ENCODE data around the gene CEP57. TPM values are rescaled to one million over a fixed set of nuclear protein-coding genes. Genes with fewer than 3 reads are reported as not detected.

CEP57 gene
- total RNA-seq, 1 experiment from 2014 or later: 73.7 TPM

DNA sequence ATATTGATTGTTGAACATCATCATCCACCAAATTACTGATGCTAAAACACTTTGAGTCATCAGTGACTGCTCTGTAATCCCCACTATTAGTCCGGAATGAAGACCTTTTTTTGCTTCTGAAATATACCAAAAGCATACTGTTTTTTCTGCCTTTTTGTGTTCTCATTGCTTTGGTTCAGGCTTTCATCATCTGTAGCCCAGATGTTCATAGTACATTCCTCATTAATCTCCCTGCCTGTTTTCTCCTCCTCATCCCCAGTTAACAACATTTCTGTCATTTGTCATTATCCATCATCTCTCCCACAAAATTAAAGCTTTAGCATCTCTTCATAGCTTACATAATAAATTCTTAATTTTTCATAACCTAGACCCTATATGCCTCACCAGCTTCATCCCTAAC, 9.2 kb downstream of the CEP57 start:
- Mint-ChIP-seq H3K36me3 (ENCODE audit: insufficient read depth, unreplicated experiment) (peaks cover 46% of the 10 kb centered on the region), H3K4me3 (ENCODE audit: unreplicated experiment) (no peak overlapping the region), H3K27ac (ENCODE audit: low read depth, unreplicated experiment) (no peak overlapping the region), H3K27me3 (ENCODE audit: insufficient read depth, unreplicated experiment) (no peaks in the 10 kb centered on the region), H3K9me3 (ENCODE audit: unreplicated experiment) (no peaks in the 10 kb centered on the region), H3K4me1 (ENCODE audit: insufficient read depth, unreplicated experiment) (peaks cover 9% of the 10 kb centered on the region)
- no TSS peak for BruUV-seq (replicated peaks)
- DNase-seq (ENCODE audit: unreplicated experiment): no peak
- CTCF ChIA-PET: interaction anchor here (0.6 to 1.4 kb wide), 5 partner anchors 8 to 213 kb away, joined by 3 to 4 read pairs (median 3); no protein-coding TSS in a partner anchor
- POLR2A ChIA-PET: interaction anchor here (3.9 kb wide), 1 partner anchor 9 kb away, joined by 21 read pairs; the partner anchor contains the start of genes CEP57 and FAM76B
- intact Hi-C loops (cut with micrococcal nuclease): no loop called here
- TF ChIP-seq, protein P1, sequence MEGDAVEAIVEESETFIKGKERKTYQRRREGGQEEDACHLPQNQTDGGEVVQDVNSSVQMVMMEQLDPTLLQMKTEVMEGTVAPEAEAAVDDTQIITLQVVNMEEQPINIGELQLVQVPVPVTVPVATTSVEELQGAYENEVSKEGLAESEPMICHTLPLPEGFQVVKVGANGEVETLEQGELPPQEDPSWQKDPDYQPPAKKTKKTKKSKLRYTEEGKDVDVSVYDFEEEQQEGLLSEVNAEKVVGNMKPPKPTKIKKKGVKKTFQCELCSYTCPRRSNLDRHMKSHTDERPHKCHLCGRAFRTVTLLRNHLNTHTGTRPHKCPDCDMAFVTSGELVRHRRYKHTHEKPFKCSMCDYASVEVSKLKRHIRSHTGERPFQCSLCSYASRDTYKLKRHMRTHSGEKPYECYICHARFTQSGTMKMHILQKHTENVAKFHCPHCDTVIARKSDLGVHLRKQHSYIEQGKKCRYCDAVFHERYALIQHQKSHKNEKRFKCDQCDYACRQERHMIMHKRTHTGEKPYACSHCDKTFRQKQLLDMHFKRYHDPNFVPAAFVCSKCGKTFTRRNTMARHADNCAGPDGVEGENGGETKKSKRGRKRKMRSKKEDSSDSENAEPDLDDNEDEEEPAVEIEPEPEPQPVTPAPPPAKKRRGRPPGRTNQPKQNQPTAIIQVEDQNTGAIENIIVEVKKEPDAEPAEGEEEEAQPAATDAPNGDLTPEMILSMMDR (IDR thresholded peaks at IDR 0.05; ENCODE audit: unreplicated experiment): no peak

DNA sequence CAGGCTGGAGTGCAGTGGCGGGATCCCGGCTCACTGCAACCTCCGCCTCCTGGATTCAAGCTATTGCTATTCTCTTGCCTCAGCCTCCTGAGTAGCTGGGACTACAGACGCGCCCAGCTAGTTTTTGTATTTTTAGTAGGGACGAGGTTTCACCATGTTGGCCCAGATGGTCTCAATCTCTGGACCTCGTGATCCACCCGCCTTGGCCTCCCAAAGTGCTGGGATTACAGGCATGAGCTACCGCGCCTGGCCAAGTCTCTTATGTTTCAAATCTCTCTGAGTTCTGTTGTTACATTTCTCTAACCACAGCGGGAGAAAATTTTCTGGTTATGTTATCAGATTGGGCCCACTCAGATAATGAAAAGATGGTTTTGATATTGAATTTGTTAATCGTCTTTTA, 10.1 kb downstream of the CEP57 start:
- Mint-ChIP-seq H3K27ac (ENCODE audit: low read depth, unreplicated experiment) (no peak overlapping the region), H3K9me3 (ENCODE audit: unreplicated experiment) (no peaks in the 10 kb centered on the region), H3K36me3 (ENCODE audit: insufficient read depth, unreplicated experiment) (peaks cover 50% of the 10 kb centered on the region), H3K4me3 (ENCODE audit: unreplicated experiment) (no peak overlapping the region), H3K27me3 (ENCODE audit: insufficient read depth, unreplicated experiment) (no peaks in the 10 kb centered on the region), H3K4me1 (ENCODE audit: insufficient read depth, unreplicated experiment) (peaks cover 9% of the 10 kb centered on the region)
- TF ChIP-seq, protein P1 (IDR thresholded peaks at IDR 0.05; ENCODE audit: unreplicated experiment): no peak
- intact Hi-C loops (cut with micrococcal nuclease): no loop called here
- POLR2A ChIA-PET: interaction anchor here (3.9 kb wide), 1 partner anchor 10 kb away, joined by 21 read pairs; the partner anchor contains the start of genes CEP57 and FAM76B
- BruUV-seq (replicated peaks): no TSS peak
- no peak for DNase-seq (ENCODE audit: unreplicated experiment)
- CTCF ChIA-PET: interaction anchor here (1.4 kb wide), 1 partner anchor 35 kb away, joined by 3 read pairs; no protein-coding TSS in a partner anchor

DNA sequence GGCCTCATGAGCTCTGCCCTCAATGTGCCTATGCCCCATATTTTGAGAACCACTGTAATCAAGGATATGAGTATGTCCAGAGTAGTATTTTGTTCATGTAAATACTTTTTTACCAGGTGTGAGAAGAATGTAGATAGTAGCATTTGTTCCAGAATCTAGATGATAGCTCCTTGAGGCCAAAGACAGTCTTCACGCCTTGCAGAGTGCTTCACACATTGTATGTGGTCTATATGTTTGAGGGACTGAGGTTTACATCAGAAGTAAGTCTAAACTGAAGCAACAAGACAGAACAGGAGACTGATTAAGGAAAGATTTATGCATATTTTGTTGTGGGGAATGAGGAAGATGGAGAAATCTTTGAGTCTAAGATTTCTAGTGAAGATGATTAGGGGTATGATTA, 12.5 kb downstream of the CEP57 start:
- intact Hi-C loops (cut with micrococcal nuclease): no loop called here
- peaks cover 57% of the 10 kb centered on the region for H3K36me3 Mint-ChIP-seq (ENCODE audit: insufficient read depth, unreplicated experiment)
- H3K4me1 Mint-ChIP-seq (ENCODE audit: insufficient read depth, unreplicated experiment): peaks cover 9% of the 10 kb centered on the region
- ChIA-PET POLR2A (interaction anchor here (0.7 to 3.9 kb wide), 2 partner anchors 12 to 501 kb away, joined by 3 to 21 read pairs; partner anchors contain the start of genes CEP57 and FAM76B), CTCF (no interaction called here)
- peaks cover 7% of the 10 kb centered on the region for H3K9me3 Mint-ChIP-seq (ENCODE audit: unreplicated experiment)
- TF ChIP-seq, protein P1 (IDR thresholded peaks at IDR 0.05; ENCODE audit: unreplicated experiment): no peak
- no peak for DNase-seq (ENCODE audit: unreplicated experiment)
- no peak overlapping the region for H3K27ac Mint-ChIP-seq (ENCODE audit: low read depth, unreplicated experiment)
- BruUV-seq (replicated peaks): no TSS peak
- H3K27me3 Mint-ChIP-seq (ENCODE audit: insufficient read depth, unreplicated experiment): no peaks in the 10 kb centered on the region
- H3K4me3 Mint-ChIP-seq (ENCODE audit: unreplicated experiment): no peak overlapping the region

DNA sequence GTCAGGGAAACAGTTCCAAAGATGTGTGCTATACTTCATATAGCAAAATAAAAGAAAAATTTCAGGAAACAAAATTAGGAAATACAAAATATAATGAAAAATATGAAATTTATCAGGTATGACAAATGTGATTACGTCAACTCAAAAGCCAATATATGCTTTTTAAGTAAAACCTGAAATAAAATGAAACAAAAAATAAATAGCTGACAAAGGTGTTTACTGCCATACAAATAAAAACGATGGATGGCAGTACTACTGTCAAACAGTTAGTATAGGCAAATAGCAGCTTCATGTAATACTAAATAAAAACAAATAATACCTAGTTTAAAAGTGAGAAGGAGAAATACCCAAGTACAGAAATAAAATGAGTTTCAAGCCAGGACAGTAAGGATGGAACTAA, 13.7 kb downstream of the CEP57 start:
- no TSS peak for BruUV-seq (replicated peaks)
- peaks cover 7% of the 10 kb centered on the region for H3K9me3 Mint-ChIP-seq (ENCODE audit: unreplicated experiment)
- intact Hi-C loops (cut with micrococcal nuclease): no loop called here
- H3K27ac Mint-ChIP-seq (ENCODE audit: low read depth, unreplicated experiment): no peak overlapping the region
- peaks cover 57% of the 10 kb centered on the region for H3K36me3 Mint-ChIP-seq (ENCODE audit: insufficient read depth, unreplicated experiment)
- TF ChIP-seq, protein P1 (IDR thresholded peaks at IDR 0.05; ENCODE audit: unreplicated experiment): no peak
- ChIA-PET POLR2A (interaction anchor here (1.0 to 2.1 kb wide), 3 partner anchors 12 to 32 kb away, joined by 3 to 9 read pairs (median 3); partner anchors contain the start of gene FAM76B), CTCF (interaction anchor here (0.8 to 1.3 kb wide), 2 partner anchors 32 to 881 kb away, joined by 4 read pairs; no protein-coding TSS in a partner anchor)
- peaks cover 9% of the 10 kb centered on the region for H3K4me1 Mint-ChIP-seq (ENCODE audit: insufficient read depth, unreplicated experiment)
- no peak overlapping the region for H3K4me3 Mint-ChIP-seq (ENCODE audit: unreplicated experiment)
- DNase-seq (ENCODE audit: unreplicated experiment): no peak
- no peaks in the 10 kb centered on the region for H3K27me3 Mint-ChIP-seq (ENCODE audit: insufficient read depth, unreplicated experiment)
